B cell (primary cell): ENCODE measurements around the gene GOLGA6L2. TPM values are rescaled to one million over a fixed set of nuclear protein-coding genes. Genes with fewer than 3 reads are reported as not detected.
"Not testable (repeated sequence)": the region's sequence is repeated elsewhere in the genome, so short reads cannot be mapped to it uniquely, and the experiment has no call there.

Experiments used
- ATAC-seq: fragments of 200-7000 bp; cut with Tn5 transposase; one replicate; pipeline ENCODE4 v1.10.0; 2021; ENCODE audit warnings: low read depth, mild to moderate bottlenecking, moderate number of reproducible peaks, moderate library complexity
- CTCF ChIA-PET: fragments of 350-600 bp; sonication (Branson Sonifier 250); formaldehyde crosslinking; loops from one replicate; lab custom pipeline; 2021; ENCODE audit warnings: antibody characterized with exemption, inconsistent platforms; lab: Charles Lee
- POLR2A ChIA-PET: fragments of 350-600 bp; sonication (Branson Sonifier 250); formaldehyde crosslinking; loops from one replicate; lab custom pipeline; 2021; ENCODE audit warnings: antibody characterized with exemption; lab: Charles Lee
- DNase-seq: peaks from one replicate; pipeline ENCODE4 v3.0.0; 2013
- H2AFZ ChIP-seq: 2 replicates; pipeline ENCODE4 v1.6.1; 2012; ENCODE audit warnings: mild to moderate bottlenecking, low read depth, low read length; ENCODE audit not compliant: insufficient read depth, poor library complexity, severe bottlenecking
- H3K27ac ChIP-seq, 2 donors: 1 replicate in 1 of 2; 2 replicates in 1 of 2; pipeline ENCODE4 v1.5.1; 2012 to 2013; ENCODE audit warnings: low read length in 2 of 2, mild to moderate bottlenecking in 2 of 2, moderate library complexity in 1 of 2
- H3K27me3 ChIP-seq, 4 experiments: fragments of 200-600 bp in 1 of 4; sonication (generic) in 1 of 4; replicated peaks in 1 of 4; 1 replicate in 2 of 4; 2 replicates in 2 of 4; pipeline versions ENCODE4 v1.6.1 to v1.7.0; 2013 to 2016; ENCODE audit warnings: low read length in 3 of 4, mild to moderate bottlenecking in 2 of 4, mixed read lengths in 1 of 4, moderate library complexity in 1 of 4; ENCODE audit not compliant: insufficient read depth in 4 of 4, control insufficient read depth in 3 of 4; ENCODE audit errors: control extremely low read depth in 1 of 4
- H3K36me3 ChIP-seq, 2 experiments: replicated peaks in 1 of 2; 1 replicate in 1 of 2; 2 replicates in 1 of 2; pipeline versions ENCODE4 v1.6.1 to v1.7.1; 2013; ENCODE audit warnings: low read length in 1 of 2; ENCODE audit not compliant: insufficient read depth in 2 of 2, control insufficient read depth in 1 of 2; ENCODE audit errors: control extremely low read depth in 1 of 2, extremely low read depth in 1 of 2
- H3K4me1 ChIP-seq, 2 donors: fragments of 200-600 bp in 1 of 2; sonication (generic) in 1 of 2; 1 replicate in 1 of 2; 2 replicates in 1 of 2; pipeline versions ENCODE4 v1.5.1 to v1.6.1; 2013 to 2017; ENCODE audit warnings: low read length in 2 of 2; ENCODE audit not compliant: control insufficient read depth in 2 of 2, insufficient read depth in 2 of 2
- H3K4me2 ChIP-seq: replicated peaks from 2 replicates; pipeline ENCODE3; 2012; ENCODE audit warnings: mild to moderate bottlenecking, low read depth, low read length; ENCODE audit not compliant: poor library complexity, severe bottlenecking
- H3K4me3 ChIP-seq, 5 experiments: fragments of 200-600 bp in 1 of 5; sonication (generic) in 1 of 5; 1 replicate in 3 of 5; 2 replicates in 2 of 5; pipeline versions ENCODE4 v1.5.1 to v1.7.0; 2011 to 2016; ENCODE audit warnings: low read length in 4 of 5, mild to moderate bottlenecking in 4 of 5, low read depth in 2 of 5, control low read depth in 1 of 5, moderate library complexity in 1 of 5; ENCODE audit not compliant: insufficient read depth in 1 of 5; ENCODE audit errors: control extremely low read depth in 1 of 5, extremely low read depth in 1 of 5
- H3K79me2 ChIP-seq: fragments of 200-600 bp; sonication (generic); one replicate; pipeline ENCODE4 v1.6.0; 2016; ENCODE audit warnings: low read length; ENCODE audit not compliant: control insufficient read depth, insufficient read depth
- H3K9ac ChIP-seq: fragments of 200-600 bp; sonication (generic); 2 replicates; pipeline ENCODE4 v1.6.1; 2017; ENCODE audit warnings: mild to moderate bottlenecking, low read length, moderate library complexity
- H3K9me3 ChIP-seq, 3 donors: one replicate each; pipeline versions ENCODE4 v1.6.1 to v1.7.1; 2013; ENCODE audit warnings: low read length in 2 of 3; ENCODE audit not compliant: control insufficient read depth in 2 of 3, insufficient read depth in 1 of 3; ENCODE audit errors: control extremely low read depth in 1 of 3
- H4K20me1 ChIP-seq: 2 replicates; pipeline ENCODE4 v1.6.0; 2012; ENCODE audit warnings: mild to moderate bottlenecking, low read length; ENCODE audit not compliant: insufficient read depth, control insufficient read depth, poor library complexity, severe bottlenecking
- H3K27ac Mint-ChIP-seq: one replicate; pipeline ENCODE4 v1.8.0; 2021; ENCODE audit warnings: mixed read lengths
- H3K27me3 Mint-ChIP-seq: one replicate; pipeline ENCODE4 v1.8.0; 2021; ENCODE audit warnings: mixed read lengths
- H3K4me1 Mint-ChIP-seq: one replicate; pipeline ENCODE4 v1.8.0; 2021; ENCODE audit warnings: mixed read lengths
- H3K4me3 Mint-ChIP-seq: one replicate; pipeline ENCODE4 v1.8.0; 2021; ENCODE audit warnings: mixed read lengths
- H3K9me3 Mint-ChIP-seq: one replicate; pipeline ENCODE4 v1.8.0; 2022; ENCODE audit warnings: mixed read lengths; ENCODE audit not compliant: insufficient read depth
- CTCF ChIP-seq: fragments of 200-600 bp; IDR thresholded peaks from one replicate; pipeline ENCODE4 v1.8.0; 2022; ENCODE audit warnings: antibody characterized with exemption, mild to moderate bottlenecking
- EZH2 ChIP-seq: IDR thresholded peaks from 2 replicates; pipeline ENCODE4 v1.6.1; 2012; ENCODE audit warnings: borderline replicate concordance, low read depth, mild to moderate bottlenecking, moderate library complexity, low read length; ENCODE audit not compliant: insufficient read depth, poor library complexity, severe bottlenecking
- WGBS: methylation state at CpG from one replicate; pipeline ENCODE4 v1.1.5; 2013; ENCODE audit warnings: missing lambda C conversion rate; ENCODE audit not compliant: insufficient coverage; 5-methylcytosine and 5-hydroxymethylcytosine counted together
- intact Hi-C: fragments of 100-400 bp; cut with micrococcal nuclease; formaldehyde crosslinking; loops from one replicate; pipeline ENCODE4 v1.10.0; 2022
- polyA plus RNA-seq: library from polyadenylated mRNA; depleted of rRNA; stranded (reverse); fragments of >200 nt; gene quantifications from 2 replicates; pipeline ENCODE4 v1.2.3, GENCODE V29; 2012
- total RNA-seq, 2 donors: library from RNA; stranded (reverse); fragments of 120-200 nt in 1 of 2; gene quantifications; 1 replicate in 1 of 2; 2 replicates in 1 of 2; pipeline versions ENCODE4 v1.2.3 to v1.2.4, GENCODE V29; 2013 to 2022

The GOLGA6L2 gene
- total and polyA plus RNA-seq, 2 donors (not counting 1 experiment from before 2014, with no cell fraction given), result not detected

GRCh38 chr15:23416349-23417276 lies 30.4 kb downstream of the GOLGA6L2 start:
- 83% methylated on average over 40 of the region's 43 CpGs for WGBS
- Histone ChIP-seq H3K4me2 (no peak overlapping the region), H3K4me1 (no peaks in the 10 kb centered on the region), H3K9ac (no peak overlapping the region), H3K27ac (no peak overlapping the region), H3K27me3 (no peaks in the 10 kb centered on the region), H3K4me3 (no peak overlapping the region), H4K20me1 (no peaks in the 10 kb centered on the region), H3K9me3 (peaks cover 0 to 3% (median 0%) of the 10 kb centered on the region in 3 donors), H3K36me3 (no peaks in the 10 kb centered on the region), H3K79me2 (no peaks in the 10 kb centered on the region), H2AFZ (no peak overlapping the region)
- DNase-seq (no peak), ATAC-seq (no peak)
- Mint-ChIP-seq H3K4me1 (no peaks in the 10 kb centered on the region), H3K27ac (no peak overlapping the region), H3K27me3 (no peaks in the 10 kb centered on the region), H3K9me3 (no peaks in the 10 kb centered on the region), H3K4me3 (no peak overlapping the region)
- no peak for TF ChIP-seq CTCF
- no peak for TF ChIP-seq EZH2
- intact Hi-C loops, result no loop called here
- ChIA-PET CTCF (no interaction called here), POLR2A (no interaction called here)

- CTCF ChIA-PET, DNase-seq, ATAC-seq, H3K4me3 ChIP-seq, H3K27me3 Mint-ChIP-seq, H3K9ac ChIP-seq, POLR2A ChIA-PET, H3K9me3 ChIP-seq, H3K4me1 ChIP-seq, H3K36me3 ChIP-seq, H3K9me3 Mint-ChIP-seq, H3K27ac Mint-ChIP-seq, H3K27me3 ChIP-seq, H3K79me2 ChIP-seq, H3K27ac ChIP-seq, H3K4me3 Mint-ChIP-seq, intact Hi-C loops, H3K4me1 Mint-ChIP-seq, H4K20me1 ChIP-seq, H3K4me2 ChIP-seq, H2AFZ ChIP-seq: not testable (repeated sequence)
- WGBS, result 98% methylated on average over 5 of the region's 8 CpGs
Measured at GRCh38 chr15:23415866-23416265, 31.2 kb downstream of the GOLGA6L2 start.
